ENCODE measurements around the gene COA5.

COA5 gene

DNA sequence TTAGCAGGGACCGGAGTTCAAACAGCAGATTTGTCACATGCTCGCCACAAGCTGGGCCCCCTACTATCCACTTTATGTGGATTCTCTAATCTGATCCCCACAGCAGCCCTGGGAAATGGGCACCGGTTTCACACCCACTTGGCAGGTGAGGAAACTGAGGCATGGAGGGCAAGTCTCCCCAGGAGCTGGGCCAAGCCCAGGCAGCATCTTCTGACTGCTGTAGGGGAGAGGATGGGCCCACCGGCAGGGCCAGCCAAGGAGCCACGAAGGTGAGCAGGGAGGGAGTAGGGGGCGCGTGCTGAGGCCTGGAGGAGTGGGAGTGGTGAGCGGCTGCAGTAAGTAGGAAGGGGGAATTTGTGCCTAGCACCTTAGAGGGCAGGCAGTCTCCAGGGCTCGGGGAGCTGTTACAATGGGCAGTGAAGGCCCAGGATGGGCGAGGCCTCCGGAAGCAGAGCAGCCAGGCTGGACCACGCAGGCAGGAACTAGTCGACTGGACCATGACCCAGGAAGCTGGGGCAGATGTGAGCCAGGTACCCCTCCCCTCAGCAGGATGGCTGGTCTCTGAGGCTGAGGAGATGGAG lies 37.1 kb downstream of the COA5 start:
- DNase-seq = no peak

DNA sequence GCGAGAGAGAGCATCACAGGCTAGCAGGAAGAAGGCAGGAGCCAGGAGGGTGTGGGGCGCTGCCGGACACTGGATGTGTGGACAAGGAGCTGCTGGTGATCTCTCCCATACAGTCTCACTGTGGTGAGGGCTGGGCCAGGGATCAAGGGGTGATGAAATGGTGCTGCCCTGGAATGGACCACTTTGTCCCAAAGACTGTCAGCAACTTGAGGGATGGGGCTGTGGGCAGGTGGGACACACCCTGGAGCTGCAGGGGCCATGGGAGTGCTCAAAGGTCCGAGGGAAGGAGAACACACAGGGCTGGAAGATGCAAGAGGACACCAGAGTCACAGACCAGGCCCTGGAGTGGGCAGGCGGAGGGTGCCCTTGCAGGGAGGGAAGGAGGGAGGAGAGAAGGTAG lies 38.0 kb downstream of the COA5 start:
- DNase-seq = no peak

DNA sequence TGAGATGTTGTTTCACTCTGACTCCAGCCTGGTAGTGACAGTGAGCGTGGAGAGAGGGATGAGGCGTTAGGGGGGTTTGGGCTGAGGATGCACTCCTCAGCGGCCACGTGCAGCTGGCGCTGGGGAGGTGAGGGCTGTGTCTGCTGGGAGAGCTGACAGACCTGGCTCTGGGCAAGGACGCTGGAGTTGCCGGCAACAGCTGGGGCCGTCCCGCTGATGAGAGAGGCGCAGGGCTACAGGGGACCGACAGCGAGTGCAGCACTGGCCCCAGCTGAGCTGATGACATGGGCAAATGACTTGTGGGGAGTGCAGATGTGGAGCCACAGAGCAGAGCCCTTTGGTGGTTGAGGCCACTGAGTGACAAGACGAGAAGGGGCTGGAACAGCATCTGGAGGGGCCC lies 38.4 kb downstream of the COA5 start:
- DNase-seq = no peak

DNA sequence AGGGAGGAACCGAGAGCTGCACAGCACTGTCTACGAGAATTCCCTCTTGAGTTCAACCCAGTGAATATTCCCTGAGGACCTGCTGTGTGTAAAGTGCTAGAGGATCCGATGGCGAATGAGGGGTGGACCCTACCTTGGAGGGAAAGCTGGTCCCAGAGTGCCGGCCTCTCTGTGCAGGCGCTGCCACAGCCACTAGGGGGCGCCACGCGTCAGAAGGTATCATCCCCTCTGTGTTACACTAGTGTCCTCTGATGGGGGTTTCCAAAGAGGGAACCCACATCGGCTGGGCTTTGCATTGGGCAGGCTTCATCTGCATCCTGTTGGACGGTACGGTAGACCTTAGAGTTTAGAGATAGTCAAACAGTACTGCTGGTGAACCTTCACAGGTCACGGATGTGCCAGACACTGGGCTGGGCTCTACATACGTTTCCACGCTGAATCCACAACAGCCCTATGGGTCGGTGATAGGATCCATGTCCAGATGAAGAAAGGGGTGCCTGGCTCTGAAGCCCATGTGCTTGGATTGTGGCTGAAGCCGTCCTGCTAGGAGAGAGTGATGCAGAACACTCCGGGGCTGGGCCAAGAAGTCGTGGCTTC lies 39.0 kb downstream of the COA5 start:
- DNase-seq = no peak

DNA sequence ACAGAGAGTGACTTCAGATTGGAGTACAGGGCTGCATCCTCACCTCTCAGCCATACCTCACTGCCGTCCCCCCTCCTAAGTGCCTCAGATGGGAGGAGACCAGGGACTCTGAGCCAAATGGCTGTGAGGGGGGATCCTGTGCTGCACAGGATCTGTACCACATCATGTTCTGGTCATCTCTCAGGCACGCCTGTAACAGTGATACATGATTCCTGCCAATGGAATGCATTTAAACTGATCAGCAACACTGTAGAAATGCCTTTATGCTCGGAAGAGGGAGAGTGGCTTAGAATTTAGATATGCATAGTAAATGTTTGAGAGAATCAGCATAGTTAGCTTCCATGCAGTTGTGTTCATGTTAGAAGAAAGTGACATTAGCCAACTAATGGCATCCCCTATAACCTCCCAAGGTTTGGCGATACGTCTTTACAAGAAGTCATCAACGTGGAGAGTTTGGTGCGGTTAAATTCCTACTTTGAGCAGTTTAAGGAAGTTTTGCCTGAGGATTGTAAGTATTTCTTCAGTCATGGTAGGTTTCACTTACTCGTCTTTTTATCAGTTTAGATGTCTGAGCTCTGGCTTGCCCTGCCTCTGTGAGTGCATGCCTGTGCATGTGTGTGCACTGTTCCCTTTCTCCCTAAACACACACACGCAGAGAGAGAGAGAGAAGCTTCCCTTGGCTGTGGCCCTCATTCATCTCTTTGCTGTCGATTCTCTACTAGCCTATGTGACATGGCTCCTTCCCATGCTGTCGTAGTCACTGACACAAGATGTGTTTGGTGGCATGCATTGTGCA lies 40.0 kb downstream of the COA5 start:
- no peak for DNase-seq

DNA sequence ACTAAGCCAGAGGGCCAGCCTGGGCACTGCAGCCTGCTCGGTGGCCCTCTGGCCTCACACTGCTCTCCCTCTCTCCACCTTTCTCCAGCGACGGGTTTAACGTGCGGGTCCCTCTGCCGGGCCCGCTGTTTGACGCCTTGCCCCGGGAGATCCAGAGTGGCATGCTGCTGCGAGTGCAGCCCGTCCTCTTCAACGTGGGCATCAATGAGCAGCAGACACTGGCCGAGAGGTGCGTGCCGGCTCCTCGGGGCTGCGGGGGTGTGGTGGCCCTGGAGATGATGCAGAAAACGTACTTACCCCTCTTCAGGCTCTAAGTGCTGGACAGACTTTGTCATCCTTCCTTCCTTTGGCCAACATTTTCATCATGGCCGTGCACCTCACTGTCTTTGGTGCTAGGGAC lies 42.4 kb downstream of the COA5 start:
- no peak for DNase-seq

DNA sequence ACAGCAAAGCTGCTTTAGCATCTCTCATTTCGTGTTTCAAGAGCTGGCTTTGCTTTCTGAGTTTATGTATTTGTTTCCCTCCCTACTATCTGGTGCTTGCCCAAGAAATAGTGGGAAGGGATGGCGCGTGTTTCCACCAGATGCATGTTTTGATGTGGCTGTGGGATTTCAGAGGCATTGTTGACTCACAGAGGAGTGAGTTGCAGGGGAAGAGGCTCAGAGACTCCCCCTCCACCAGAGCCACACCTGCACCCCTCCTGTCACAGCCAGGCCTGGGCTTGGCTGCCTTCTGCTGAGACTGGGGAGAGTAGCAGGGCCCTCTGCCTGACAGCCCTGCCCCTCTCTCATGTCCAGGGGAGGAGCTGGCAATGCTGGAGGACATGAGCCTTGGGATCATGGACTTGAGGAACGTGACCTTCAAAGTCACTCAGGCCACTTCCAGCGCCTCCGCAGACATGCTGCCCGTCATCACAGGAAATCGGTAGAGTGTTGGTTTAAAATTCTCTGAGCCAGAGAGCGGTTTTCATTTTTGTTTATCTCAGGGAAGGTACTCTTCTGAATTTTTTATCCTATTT lies 42.9 kb downstream of the COA5 start:
- DNase-seq = no peak

DNA sequence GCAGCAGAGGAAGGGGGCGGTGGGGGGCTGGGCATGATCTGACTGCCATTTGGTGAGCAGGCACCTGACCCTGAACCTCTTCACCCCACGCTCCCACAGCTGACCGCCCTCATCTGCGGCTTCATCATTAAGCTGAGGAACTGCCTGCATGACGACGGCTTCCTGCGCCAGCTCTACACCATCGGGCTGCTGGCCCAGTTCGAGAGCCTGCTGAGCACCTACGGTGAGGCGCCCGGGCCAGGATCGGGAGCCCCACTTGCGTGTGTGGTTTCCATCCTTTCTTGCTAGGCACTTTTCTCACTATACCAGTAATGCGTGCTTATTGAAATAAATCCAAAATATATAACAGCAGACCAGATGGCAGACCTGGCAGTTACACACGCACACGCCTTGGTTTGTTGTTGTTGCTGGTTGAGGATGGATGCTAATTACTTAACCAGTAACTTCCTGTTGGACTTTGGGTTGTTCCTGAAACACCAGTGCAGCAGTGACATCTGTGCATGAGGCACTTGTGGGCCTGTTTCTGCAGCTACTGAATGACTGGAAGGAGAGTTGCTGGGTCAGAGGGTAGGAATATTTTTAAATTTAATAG lies 43.7 kb downstream of the COA5 start:
- DNase-seq = no peak

DNA sequence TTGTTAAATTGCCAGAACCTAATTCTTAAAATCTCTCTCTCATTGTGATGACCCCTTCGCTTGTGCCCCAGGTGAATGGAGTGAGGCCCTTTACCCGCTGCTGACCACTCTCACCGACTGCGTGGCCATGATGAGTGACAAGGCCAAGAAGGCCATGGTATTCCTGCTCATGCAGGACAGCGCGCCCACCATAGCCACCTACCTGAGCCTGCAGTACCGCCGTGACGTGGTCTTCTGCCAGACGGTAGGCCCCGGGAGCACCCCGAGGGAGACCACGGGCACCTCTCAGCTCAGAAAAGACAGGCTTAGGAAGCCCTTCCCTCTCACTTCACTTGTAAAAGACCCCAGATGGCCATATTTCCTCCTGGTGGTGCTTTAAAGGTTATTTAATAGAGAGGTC lies 44.9 kb downstream of the COA5 start:
- no peak for DNase-seq

DNA sequence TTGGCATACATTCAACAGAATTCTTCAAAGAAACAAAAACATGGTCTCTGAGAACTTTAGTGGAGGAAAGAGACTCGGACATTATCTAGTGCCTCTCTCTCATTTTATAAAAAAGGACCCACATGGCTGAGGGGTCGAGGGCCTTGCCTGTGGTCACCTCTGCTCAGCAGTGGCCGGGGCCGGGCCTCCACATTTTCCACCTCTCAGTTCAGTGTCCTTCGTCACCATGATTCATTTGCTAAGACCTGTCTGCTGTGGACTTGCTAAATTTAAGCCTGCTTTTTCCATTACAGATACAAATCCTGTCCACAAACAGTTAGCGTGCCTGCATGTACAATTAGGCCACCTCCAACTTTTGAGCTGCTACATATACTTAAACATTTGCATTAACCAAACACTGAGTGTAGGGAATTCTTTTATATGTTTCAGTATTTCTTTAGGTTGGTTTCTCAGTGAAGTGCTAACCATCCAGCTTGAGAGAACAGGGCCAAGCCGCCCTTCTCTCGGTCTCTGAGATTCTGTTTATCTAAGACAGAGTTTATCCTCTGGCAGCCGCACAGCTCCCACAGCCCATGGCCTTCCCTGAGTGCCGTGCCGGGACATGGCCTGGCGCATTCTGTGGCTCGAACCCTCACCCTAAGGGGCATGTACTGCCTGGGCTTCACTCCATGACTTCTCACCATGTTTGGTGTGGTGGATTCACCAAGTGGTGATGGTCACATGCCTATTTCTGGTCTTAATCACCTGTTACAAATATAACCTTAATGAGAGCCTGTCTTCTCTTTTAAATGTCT lies 46.2 kb downstream of the COA5 start:
- no peak for DNase-seq

DNA sequence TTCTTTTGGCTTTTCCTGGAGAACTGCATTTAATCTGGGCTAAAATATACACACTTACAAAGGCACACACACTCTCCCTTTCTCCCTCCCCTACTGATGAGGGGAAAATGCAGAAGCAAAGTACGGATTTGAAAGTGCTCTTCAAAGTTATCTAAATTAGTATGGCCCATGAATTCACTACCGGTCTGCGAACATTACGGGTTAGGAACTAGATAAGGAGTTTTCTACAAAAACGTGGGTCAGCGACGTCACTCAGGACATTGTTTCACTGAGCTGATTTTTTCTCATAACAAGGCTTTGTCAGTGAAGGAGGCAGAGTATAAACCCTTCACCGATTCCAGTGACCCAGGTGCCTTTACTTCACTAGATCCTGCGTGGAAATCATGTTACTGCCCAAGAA lies 47.3 kb downstream of the COA5 start:
- DNase-seq = no peak

DNA sequence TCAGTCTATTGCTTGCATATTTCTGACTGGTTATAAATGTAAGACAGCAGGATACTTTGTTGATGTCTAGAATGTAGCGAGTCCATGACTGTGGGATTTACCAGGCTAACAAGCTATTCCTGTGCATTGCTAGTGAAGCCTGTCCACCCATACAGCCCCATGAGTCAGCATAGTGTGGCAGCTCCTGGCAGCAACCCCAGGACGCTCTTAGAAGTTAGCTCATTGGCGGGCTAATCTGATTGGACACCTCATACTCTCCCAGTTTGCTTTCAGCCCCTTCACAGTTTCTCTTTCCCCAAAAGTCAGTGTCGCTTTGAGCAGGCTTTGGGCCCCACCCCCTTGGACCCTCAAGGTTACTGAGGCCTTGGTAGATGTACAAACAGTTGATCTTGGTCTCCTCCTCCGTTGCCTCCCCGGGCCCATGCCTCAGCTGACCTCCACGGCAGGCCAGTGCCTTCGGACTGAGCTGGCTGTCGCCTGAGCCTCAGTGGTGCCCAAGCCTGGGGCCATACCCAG lies 48.0 kb downstream of the COA5 start:
- DNase-seq = no peak

DNA sequence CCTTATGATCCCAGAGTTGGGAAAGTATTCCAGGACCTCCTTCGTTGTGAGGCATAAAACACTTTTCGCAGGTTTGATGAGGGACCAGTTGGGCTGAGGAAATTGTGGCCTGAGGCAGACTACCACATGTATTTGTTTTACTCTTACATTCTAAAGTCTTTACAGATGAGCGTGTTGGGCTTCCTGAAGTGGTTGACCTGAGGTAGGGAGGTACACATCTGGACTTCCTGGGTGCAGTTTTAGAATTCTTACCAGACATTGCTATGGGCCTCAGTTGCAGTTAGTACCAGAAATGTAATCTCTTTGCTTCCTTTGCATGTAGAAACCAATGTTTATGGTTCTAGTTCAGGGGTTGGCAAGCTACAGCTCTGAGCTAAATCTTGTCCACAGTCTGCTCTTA lies 48.7 kb downstream of the COA5 start:
- no peak for DNase-seq

DNA sequence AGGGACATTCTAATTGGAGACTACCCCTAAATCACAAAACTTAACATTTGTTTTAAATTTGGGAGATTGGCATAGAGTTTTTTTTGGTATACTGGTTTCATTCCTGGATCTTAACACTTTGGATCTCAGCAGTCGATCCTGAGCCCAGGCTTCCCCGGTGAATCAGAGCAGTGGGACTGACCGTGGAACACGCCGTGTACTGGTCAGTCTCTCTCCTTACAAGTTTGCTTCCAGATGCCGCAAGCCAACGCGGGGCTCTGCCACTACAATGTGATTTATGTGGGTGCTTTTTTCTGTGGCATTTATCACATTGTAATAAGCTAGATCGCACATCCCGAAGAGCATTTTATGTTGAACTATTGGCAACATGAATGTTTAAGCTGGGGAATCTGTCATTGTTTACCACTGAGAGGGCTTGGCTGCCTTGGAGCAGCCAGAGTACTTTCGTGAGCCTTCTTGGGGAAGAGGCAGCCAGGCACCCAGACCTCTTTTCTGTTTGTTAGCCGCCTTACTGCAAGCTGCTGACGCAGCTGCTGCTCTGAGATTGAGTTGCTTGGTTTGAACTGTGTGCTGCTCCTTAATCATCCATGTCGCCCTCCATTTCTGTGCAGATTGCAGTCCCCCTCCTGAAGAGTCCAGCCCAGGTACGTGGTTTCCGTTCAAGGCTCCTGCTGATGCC lies 49.3 kb downstream of the COA5 start:
- DNase-seq = no peak

DNA sequence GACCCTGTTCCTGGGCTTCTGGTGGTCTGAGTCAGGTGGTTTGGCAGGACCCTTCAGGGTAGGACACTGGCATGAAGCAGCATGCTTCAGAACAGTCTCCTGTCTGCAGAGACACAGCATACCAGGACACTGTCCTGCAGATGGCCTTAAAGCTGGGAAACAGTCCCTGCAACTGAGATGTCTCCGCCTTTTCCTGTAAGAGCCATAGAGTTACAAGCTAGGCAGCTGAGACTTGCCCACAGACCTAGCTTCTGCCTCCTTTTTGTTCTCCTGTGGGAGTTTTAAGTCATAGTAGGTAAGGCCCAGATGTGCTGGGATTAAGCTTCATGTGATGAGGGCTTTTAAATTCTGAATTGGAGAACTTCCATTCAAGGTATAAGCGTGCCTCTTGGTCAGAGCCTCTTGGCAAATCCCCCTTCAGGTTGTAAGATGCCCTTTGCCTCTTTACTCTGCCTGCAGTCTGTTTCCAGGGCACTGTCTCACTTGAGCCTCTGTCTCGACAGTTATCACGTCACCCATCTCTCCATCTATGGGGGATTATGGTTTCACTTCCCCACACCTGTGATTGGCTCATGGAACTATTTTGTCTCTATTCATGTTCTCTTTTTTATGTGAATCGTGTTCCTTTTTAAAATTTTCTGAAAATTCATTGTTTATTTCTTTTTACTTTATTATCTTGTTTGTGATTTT lies 51.8 kb downstream of the COA5 start:
- no peak for DNase-seq

DNA sequence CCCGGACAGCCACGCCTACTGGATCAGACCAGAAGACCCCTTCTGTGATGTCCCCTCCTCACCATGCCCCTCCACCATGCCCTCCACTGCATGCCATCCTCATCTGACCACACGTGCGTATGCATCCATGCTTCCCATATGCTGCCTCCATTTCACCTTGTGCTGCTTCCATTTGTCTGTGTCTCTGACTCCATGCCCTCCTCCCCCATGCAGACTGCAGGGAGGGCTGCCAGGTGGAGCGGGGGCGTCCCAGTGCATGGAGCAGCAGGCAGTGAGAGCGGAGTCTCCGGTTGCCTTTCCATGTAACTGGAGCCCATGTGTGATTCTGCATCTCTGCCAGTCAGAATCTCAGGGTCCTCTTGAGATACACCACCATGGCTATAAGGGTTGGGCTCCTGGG lies 52.6 kb downstream of the COA5 start:
- DNase-seq = no peak

DNA sequence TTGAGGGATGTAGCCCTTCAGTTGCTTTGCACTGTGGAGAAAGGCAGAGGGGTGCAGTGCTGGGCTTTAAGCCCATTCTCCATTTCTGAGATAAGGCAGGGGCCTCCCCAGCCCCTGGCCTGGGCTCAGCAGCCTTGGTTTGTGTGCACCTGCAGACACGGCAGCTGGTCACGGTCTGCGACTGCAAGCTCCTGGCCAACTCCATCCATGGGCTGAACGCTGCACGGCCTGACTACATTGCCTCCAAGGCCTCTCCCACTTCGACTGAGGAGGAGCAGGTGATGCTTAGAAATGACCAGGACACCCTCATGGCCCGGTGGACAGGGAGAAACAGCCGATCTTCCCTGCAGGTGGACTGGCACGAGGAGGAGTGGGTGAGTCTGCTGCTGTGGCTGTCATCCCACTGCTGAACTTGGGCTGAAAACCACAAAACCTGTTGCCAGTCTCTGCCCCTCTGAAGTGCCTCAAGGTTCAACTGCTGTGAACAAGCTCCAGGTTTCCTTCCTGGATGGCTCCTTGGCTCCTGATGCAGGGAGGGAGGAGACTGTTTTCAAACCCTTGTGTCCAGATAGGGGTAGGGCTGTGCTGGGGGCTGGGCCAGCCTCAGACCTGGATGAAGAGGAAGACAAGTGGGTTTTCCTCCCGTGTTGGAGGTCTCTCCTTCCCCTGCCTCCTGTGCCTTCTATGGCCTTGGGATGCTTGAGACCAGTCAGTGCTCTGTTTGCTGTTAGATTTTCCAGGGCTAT lies 54.0 kb downstream of the COA5 start:
- no peak for DNase-seq

DNA sequence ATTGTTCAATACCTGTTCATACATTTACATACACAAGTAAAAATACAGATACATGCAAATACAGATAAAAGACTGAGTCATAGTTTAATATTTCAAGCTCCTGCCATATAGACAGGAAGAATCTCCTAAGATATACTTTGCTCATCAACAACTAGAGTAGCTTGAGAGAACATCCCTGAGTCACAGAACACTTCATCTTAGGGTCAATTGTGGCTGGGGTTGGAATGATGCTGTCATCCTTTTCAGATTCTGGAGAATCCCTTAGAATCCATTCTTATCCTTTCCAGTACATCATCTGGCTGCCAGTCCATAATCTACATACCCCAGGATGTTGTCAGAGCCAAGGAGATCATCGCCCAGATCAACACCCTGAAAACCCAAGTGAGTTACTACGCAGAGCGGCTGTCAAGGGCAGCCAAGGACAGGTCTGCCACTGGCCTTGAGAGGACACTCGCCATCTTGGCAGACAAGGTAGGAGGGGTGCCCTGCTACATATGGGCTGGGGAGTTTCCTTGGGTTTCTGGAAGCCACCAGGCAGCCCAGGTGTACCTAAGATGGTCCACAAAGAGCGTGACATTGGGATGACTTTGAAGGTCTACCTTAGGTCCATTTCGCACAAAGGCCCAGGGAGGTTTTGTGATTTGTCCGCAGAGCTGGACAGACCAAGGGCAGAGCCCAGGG lies 55.7 kb downstream of the COA5 start:
- no peak for DNase-seq

DNA sequence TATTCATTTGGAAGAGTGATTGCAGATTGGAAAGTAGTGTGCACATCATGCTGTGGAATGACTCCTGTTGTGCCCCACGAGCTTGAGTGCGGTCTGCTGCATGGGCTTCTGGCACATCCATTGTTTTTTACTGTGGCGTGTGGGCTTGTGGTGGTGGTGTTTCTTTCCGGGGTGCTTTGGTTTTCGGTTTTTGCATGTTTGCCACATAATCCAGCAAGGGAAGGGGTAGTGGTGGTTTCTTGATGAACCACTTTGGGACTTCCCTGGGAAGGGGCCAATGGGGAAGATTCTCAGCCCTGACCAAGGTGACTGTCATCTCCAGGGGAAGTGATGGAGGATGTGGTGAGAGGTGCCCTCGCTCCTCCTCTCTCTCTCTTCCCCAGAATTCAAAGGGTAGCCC lies 57.0 kb downstream of the COA5 start:
- no peak for DNase-seq

DNA sequence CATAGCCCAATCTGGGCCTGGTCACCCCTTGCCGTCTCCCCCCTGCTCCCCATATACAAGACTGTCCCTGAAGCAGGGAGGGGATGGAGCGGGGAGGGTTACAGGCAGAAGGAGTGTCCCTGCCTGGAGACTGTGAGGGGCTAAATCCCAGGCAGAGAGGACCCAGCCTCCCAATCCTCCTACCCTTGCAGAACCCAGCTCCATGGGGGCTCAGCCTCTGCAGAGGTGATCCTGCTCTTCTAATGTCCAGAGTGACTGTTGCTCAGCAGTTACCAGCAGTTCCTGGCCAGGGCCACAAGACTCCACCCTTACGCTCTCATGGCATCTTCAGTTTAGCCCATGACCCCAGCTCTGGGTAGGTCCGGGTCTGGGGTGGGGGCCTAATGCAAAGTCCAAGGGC lies 58.1 kb downstream of the COA5 start:
- no peak for DNase-seq

Data from NCI-H1092 (cell line).